ENCODE results near the gene TSPO2.
A peak's percentile ranks its signal among the peaks of the same experiment; 100 is the strongest.

The TSPO2 gene

GRCh38 chr6:41027799-41028560 is 14.3 kb upstream of the TSPO2 start:
- DNase-seq: peak; percentile 73 to 75

- peak in 1 of 2 experiments; percentile 30 for DNase-seq
Measured at GRCh38 chr6:41028561-41029412, 13.5 kb upstream of the TSPO2 start.

- no peak for DNase-seq
Measured at GRCh38 chr6:41032830-41033229, 9.4 kb upstream of the TSPO2 start.

- no peak for DNase-seq
Measured at GRCh38 chr6:41033776-41034175, 8.5 kb upstream of the TSPO2 start.

- no peak for DNase-seq
Measured at GRCh38 chr6:41036186-41036585, 6.1 kb upstream of the TSPO2 start.

- DNase-seq: no peak
Measured at GRCh38 chr6:41036601-41037000, 5.7 kb upstream of the TSPO2 start.

- DNase-seq: no peak
Measured at GRCh38 chr6:41037107-41037900, 5.0 kb upstream of the TSPO2 start.

GRCh38 chr6:41038205-41038604 is 4.1 kb upstream of the TSPO2 start:
- DNase-seq: no peak

- peak; percentile 44 to 59 for DNase-seq
Measured at GRCh38 chr6:41039060-41039998, 2.9 kb upstream of the TSPO2 start, which contains the start of gene UNC5CL. Gene UNC5CL, minus strand, starts transcription at chr6:41039221. Its CDS starts 4,147 bp downstream, at chr6:41035074.

GRCh38 chr6:41040101-41040939 is 1.9 kb upstream of the TSPO2 start:
- no peak for DNase-seq

- DNase-seq: no peak
Measured at GRCh38 chr6:41040940-41041536, 1.2 kb upstream of the TSPO2 start.

- DNase-seq: no peak
Measured at GRCh38 chr6:41043151-41043550, 884 bp downstream of the TSPO2 start.

- no peak for DNase-seq
Measured at GRCh38 chr6:41045664-41046063, 3.4 kb downstream of the TSPO2 start.

- no peak for DNase-seq
Measured at GRCh38 chr6:41046084-41046483, 3.8 kb downstream of the TSPO2 start.

GRCh38 chr6:41047306-41047705 is 5.0 kb downstream of the TSPO2 start:
- no peak for DNase-seq

GRCh38 chr6:41047745-41048732 is 5.8 kb downstream of the TSPO2 start:
- no peak for DNase-seq

- DNase-seq: no peak
Measured at GRCh38 chr6:41049521-41049920, 7.3 kb downstream of the TSPO2 start.

GRCh38 chr6:41049955-41050354 is 7.7 kb downstream of the TSPO2 start:
- no peak for DNase-seq

GRCh38 chr6:41050536-41050935 is 8.3 kb downstream of the TSPO2 start:
- no peak for DNase-seq

Data from SHP77 (cell line).